HEK293 (cell line): ENCODE measurements around the gene WNT1.

Experiments used
- CTCF ChIA-PET: fragments of 350-600 bp; formaldehyde crosslinking; extraction: SDS; loops from one replicate; lab custom pipeline; 2021; ENCODE audit warnings: antibody characterized with exemption; lab: Yijun Ruan, JAX
- POLR2A ChIA-PET: fragments of 300-600 bp; formaldehyde crosslinking; extraction: SDS; loops from one replicate; lab custom pipeline; 2020; ENCODE audit warnings: antibody characterized with exemption, inconsistent platforms; lab: Yijun Ruan, JAX
- H3K27ac ChIP-seq: fragments of 200-500 bp; sonication (Bioruptor generic); 2 replicates; pipeline ENCODE4 v1.5.1; 2014; ENCODE audit warnings: low read depth, low read length, control low read depth, inconsistent platforms; ENCODE audit errors: extremely low read depth
- H3K36me3 ChIP-seq, 2 experiments: fragments of 200-500 bp in 1 of 2; sonication (Bioruptor generic) in 1 of 2; 1 replicate in 1 of 2; 2 replicates in 1 of 2; pipeline ENCODE4 v1.5.1; 2014 to 2017; ENCODE audit warnings: inconsistent platforms in 2 of 2, low read length in 2 of 2; ENCODE audit not compliant: control insufficient read depth in 2 of 2, insufficient read depth in 1 of 2
- H3K4me1 ChIP-seq: fragments of 200-500 bp; sonication (Bioruptor generic); 2 replicates; pipeline ENCODE4 v1.5.1; 2014; ENCODE audit warnings: mild to moderate bottlenecking, low read length, inconsistent platforms; ENCODE audit not compliant: control insufficient read depth, insufficient read depth
- H3K4me3 ChIP-seq: 2 replicates; pipeline ENCODE4 v1.5.1; 2011; ENCODE audit warnings: low read depth, mild to moderate bottlenecking, control low read depth, low read length, moderate library complexity
- H3K9me3 ChIP-seq: fragments of 200-500 bp; sonication (Bioruptor generic); 2 replicates; pipeline ENCODE4 v1.5.1; 2014; ENCODE audit warnings: low read depth, low read length, inconsistent platforms; ENCODE audit not compliant: control insufficient read depth, insufficient read depth
- OSR2 ChIP-seq: fragments of 450-650 bp; formaldehyde crosslinking; IDR thresholded peaks from 2 replicates; pipeline ENCODE4 v1.5.1; 2016; ENCODE audit warnings: missing biosample characterization, missing genetic modification characterization
- SCRT1 ChIP-seq: fragments of 450-650 bp; formaldehyde crosslinking; IDR thresholded peaks from 2 replicates; pipeline ENCODE4 v1.5.1; 2016; ENCODE audit warnings: missing biosample characterization, missing genetic modification characterization, borderline replicate concordance
- SCRT2 ChIP-seq: fragments of 450-650 bp; formaldehyde crosslinking; IDR thresholded peaks from 2 replicates; pipeline ENCODE4 v1.5.1; 2016; ENCODE audit warnings: missing biosample characterization, missing genetic modification characterization
- ZBTB20 ChIP-seq: fragments of 450-650 bp; formaldehyde crosslinking; IDR thresholded peaks from 2 replicates; pipeline ENCODE4 v1.5.1; 2016; ENCODE audit warnings: missing biosample characterization, missing genetic modification characterization
- ZNF175 ChIP-seq: fragments of 450-650 bp; formaldehyde crosslinking; IDR thresholded peaks from 2 replicates; pipeline ENCODE4 v1.5.1; 2016; ENCODE audit warnings: missing biosample characterization, missing genetic modification characterization
- ZNF211 ChIP-seq: fragments of 450-650 bp; formaldehyde crosslinking; IDR thresholded peaks from 2 replicates; pipeline ENCODE4 v1.5.1; 2016; ENCODE audit warnings: low read depth, missing biosample characterization, missing genetic modification characterization
- ZNF292 ChIP-seq: fragments of 450-650 bp; formaldehyde crosslinking; IDR thresholded peaks from 2 replicates; pipeline ENCODE4 v1.5.1; 2016; ENCODE audit warnings: low read depth, missing biosample characterization, missing genetic modification characterization, borderline replicate concordance
- ZNF416 ChIP-seq: fragments of 450-650 bp; formaldehyde crosslinking; IDR thresholded peaks from 2 replicates; pipeline ENCODE4 v1.5.1; 2016; ENCODE audit warnings: missing biosample characterization, missing genetic modification characterization
- ZNF626 ChIP-seq: fragments of 450-650 bp; sonication (Bioruptor Pico); formaldehyde crosslinking; IDR thresholded peaks from 2 replicates; pipeline ENCODE4 v1.5.1; 2018; ENCODE audit warnings: missing biosample characterization, missing genetic modification characterization, inconsistent platforms
- ZNF747 ChIP-seq: fragments of 450-650 bp; formaldehyde crosslinking; IDR thresholded peaks from 2 replicates; pipeline ENCODE4 v1.5.1; 2016; ENCODE audit warnings: missing biosample characterization, missing genetic modification characterization
- ZNF830 ChIP-seq: fragments of 450-650 bp; IDR thresholded peaks from 2 replicates; pipeline ENCODE4 v1.5.0; 2018; ENCODE audit warnings: missing biosample characterization, missing genetic modification characterization, low read depth, mild to moderate bottlenecking, moderate library complexity
- ZSCAN30 ChIP-seq: fragments of 450-650 bp; IDR thresholded peaks from 2 replicates; pipeline ENCODE4 v1.5.1; 2018; ENCODE audit warnings: missing biosample characterization, mild to moderate bottlenecking, missing genetic modification characterization, moderate library complexity
- TF ChIP-seq, protein P1 (sequence below): fragments of 450-650 bp; formaldehyde crosslinking; IDR thresholded peaks from 2 replicates; pipeline ENCODE4 v1.5.1; 2016; ENCODE audit warnings: missing biosample characterization, missing genetic modification characterization
- TF ChIP-seq, protein P2 (sequence below): fragments of 450-650 bp; formaldehyde crosslinking; IDR thresholded peaks from 2 replicates; pipeline ENCODE4 v1.5.1; 2016; ENCODE audit warnings: missing biosample characterization, missing genetic modification characterization
- TF ChIP-seq, protein P3 (sequence below): fragments of 450-650 bp; formaldehyde crosslinking; IDR thresholded peaks from 2 replicates; pipeline ENCODE4 v1.5.1; 2016; ENCODE audit warnings: missing biosample characterization, missing genetic modification characterization
- TF ChIP-seq, protein P4 (sequence below): fragments of 450-650 bp; formaldehyde crosslinking; IDR thresholded peaks from 2 replicates; pipeline ENCODE4 v1.5.1; 2017; ENCODE audit warnings: missing biosample characterization, missing genetic modification characterization
- TF ChIP-seq, protein P5 (sequence below): fragments of 450-650 bp; formaldehyde crosslinking; IDR thresholded peaks from 2 replicates; pipeline ENCODE4 v1.5.1; 2016; ENCODE audit warnings: missing biosample characterization, missing genetic modification characterization

Gene WNT1

DNA sequence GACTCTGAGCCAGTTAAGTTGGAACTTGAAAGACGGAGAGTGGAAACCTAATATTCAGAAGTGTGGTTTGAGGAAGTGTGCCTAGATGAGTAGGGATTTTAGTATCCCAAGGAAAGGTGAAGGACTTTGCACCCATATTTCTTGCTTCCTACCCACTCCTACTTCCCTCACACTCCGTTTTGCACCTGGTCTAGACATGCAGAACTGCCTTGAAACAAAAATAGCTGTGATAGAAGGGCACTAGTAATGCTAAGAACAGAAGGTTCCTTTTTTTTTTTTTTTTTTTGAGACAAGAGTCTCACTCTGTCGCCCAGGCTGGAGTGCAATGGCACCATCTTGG is 20.1 kb upstream of the WNT1 start:
- ChIA-PET CTCF (interaction anchor here (0.7 to 8.9 kb wide), 9 partner anchors 9 to 72 kb away, joined by 3 to 64 read pairs (median 5); partner anchors contain the start of gene WNT1), POLR2A (interaction anchor here (0.7 to 2.9 kb wide), 11 partner anchors 10 to 105 kb away, joined by 3 to 28 read pairs (median 5); partner anchors contain the start of genes DDX23 and WNT10B)
- H3K4me1 ChIP-seq = no peaks in the 10 kb centered on the region
- 0 out of 2 replicates have a peak overlapping the region, but pooled peaks have one; percentile 21 for H3K27ac ChIP-seq
- no peak for TF ChIP-seq ZNF175 (tag by site-specific recombination)
- TF ChIP-seq, protein P1, sequence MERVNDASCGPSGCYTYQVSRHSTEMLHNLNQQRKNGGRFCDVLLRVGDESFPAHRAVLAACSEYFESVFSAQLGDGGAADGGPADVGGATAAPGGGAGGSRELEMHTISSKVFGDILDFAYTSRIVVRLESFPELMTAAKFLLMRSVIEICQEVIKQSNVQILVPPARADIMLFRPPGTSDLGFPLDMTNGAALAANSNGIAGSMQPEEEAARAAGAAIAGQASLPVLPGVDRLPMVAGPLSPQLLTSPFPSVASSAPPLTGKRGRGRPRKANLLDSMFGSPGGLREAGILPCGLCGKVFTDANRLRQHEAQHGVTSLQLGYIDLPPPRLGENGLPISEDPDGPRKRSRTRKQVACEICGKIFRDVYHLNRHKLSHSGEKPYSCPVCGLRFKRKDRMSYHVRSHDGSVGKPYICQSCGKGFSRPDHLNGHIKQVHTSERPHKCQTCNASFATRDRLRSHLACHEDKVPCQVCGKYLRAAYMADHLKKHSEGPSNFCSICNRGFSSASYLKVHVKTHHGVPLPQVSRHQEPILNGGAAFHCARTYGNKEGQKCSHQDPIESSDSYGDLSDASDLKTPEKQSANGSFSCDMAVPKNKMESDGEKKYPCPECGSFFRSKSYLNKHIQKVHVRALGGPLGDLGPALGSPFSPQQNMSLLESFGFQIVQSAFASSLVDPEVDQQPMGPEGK (tag by site-specific recombination) = no peak
- TF ChIP-seq, protein P2, sequence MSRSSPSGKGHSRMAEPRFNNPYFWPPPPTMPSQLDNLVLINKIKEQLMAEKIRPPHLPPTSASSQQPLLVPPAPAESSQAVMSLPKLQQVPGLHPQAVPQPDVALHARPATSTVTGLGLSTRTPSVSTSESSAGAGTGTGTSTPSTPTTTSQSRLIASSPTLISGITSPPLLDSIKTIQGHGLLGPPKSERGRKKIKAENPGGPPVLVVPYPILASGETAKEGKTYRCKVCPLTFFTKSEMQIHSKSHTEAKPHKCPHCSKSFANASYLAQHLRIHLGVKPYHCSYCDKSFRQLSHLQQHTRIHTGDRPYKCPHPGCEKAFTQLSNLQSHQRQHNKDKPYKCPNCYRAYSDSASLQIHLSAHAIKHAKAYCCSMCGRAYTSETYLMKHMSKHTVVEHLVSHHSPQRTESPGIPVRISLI = 0 out of 2 replicates have a peak, but pooled peaks have one; percentile 25
- no peak for TF ChIP-seq ZBTB20 (tag by site-specific recombination)
- TF ChIP-seq, protein P3, sequence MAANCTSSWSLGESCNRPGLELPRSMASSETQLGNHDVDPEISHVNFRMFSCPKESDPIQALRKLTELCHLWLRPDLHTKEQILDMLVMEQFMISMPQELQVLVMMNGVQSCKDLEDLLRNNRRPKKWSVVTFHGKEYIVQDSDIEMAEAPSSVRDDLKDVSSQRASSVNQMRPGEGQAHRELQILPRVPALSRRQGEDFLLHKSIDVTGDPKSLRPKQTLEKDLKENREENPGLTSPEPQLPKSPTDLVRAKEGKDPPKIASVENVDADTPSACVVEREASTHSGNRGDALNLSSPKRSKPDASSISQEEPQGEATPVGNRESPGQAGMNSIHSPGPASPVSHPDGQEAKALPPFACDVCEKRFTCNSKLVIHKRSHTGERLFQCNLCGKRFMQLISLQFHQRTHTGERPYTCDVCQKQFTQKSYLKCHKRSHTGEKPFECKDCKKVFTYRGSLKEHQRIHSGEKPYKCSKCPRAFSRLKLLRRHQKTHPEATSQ (tag by site-specific recombination) = no peak
- H3K4me3 ChIP-seq = peak overlapping the region; percentile 81; the same call in 1 of the 2 replicates
- H3K36me3 ChIP-seq = peaks cover 8 to 24% of the 10 kb centered on the region in 2 experiments; a peak in 2 of 3 replicates
- no peaks in the 10 kb centered on the region for H3K9me3 ChIP-seq

DNA sequence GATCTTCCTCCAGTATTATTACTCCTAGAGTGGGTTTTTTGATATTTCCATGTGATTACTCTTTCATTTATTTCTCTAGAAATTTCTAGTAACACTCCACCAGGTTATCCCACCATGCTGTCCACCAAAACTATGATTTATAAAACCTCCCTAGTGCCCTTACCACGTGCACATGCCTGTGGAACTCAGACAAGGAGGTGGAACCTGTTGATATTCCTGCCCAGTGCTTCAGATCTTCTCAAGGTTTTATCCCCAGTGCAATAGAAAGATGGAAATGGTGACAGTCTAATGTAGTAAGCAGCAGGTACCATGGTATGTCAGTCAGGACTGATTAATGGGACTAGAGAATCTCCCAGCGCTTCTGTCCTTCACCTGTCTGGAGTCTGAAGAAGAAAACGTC is 17.3 kb upstream of the WNT1 start:
- Histone ChIP-seq H3K9me3 (no peaks in the 10 kb centered on the region), H3K4me3 (no peak overlapping the region), H3K36me3 (peaks cover 0 to 1% of the 10 kb centered on the region in 2 experiments; a peak in 1 of 3 replicates), H3K27ac (no peak overlapping the region), H3K4me1 (no peaks in the 10 kb centered on the region)
- TF ChIP-seq SCRT2 (tag by site-specific recombination) (peak; percentile 89), ZNF626 (tag by site-specific recombination) (no peak), ZNF830 (tag by site-specific recombination) (no peak), ZNF747 (tag by site-specific recombination) (no peak), SCRT1 (tag by site-specific recombination) (peak; percentile 90), ZNF211 (tag by site-specific recombination) (no peak), ZNF292 (tag by site-specific recombination) (no peak)
- TF ChIP-seq, protein P4, sequence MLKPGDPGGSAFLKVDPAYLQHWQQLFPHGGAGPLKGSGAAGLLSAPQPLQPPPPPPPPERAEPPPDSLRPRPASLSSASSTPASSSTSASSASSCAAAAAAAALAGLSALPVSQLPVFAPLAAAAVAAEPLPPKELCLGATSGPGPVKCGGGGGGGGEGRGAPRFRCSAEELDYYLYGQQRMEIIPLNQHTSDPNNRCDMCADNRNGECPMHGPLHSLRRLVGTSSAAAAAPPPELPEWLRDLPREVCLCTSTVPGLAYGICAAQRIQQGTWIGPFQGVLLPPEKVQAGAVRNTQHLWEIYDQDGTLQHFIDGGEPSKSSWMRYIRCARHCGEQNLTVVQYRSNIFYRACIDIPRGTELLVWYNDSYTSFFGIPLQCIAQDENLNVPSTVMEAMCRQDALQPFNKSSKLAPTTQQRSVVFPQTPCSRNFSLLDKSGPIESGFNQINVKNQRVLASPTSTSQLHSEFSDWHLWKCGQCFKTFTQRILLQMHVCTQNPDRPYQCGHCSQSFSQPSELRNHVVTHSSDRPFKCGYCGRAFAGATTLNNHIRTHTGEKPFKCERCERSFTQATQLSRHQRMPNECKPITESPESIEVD (tag by site-specific recombination) = no peak
- ChIA-PET CTCF (interaction anchor here (1.2 to 10.8 kb wide), 3 partner anchors 10 to 28 kb away, joined by 4 to 79 read pairs (median 62); partner anchors contain the start of genes WNT1 and WNT10B), POLR2A (interaction anchor here (1.5 kb wide), 1 partner anchor 11 kb away, joined by 3 read pairs; the partner anchor contains the start of gene WNT10B)

DNA sequence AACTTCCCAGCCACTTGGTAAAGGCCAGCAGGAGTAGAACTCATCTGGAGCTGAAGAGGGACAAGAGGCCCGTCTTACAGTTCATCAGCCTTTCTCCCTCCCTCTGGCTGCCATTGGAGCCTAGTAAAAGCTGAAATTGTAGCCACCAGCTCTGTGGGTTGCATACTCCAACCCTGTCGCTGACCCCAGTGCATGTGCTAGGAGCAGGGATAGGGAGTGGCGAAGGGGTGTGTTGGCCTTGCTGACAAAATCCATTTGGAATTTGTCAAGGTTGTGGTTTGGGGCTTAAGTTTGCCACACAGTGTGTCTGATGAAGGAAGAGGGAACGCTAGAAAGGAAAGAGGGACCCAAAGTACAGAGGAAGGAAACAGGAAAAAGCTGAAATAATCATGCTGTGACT is 16.8 kb upstream of the WNT1 start:
- ChIA-PET POLR2A (interaction anchor here (1.5 kb wide), 1 partner anchor 10 kb away, joined by 3 read pairs; the partner anchor contains the start of gene WNT10B), CTCF (interaction anchor here (0.9 to 10.8 kb wide), 4 partner anchors 10 to 36 kb away, joined by 3 to 79 read pairs (median 33); partner anchors contain the start of genes WNT1 and WNT10B)
- TF ChIP-seq, protein P5, sequence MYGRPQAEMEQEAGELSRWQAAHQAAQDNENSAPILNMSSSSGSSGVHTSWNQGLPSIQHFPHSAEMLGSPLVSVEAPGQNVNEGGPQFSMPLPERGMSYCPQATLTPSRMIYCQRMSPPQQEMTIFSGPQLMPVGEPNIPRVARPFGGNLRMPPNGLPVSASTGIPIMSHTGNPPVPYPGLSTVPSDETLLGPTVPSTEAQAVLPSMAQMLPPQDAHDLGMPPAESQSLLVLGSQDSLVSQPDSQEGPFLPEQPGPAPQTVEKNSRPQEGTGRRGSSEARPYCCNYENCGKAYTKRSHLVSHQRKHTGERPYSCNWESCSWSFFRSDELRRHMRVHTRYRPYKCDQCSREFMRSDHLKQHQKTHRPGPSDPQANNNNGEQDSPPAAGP (tag by site-specific recombination) = 0 out of 2 replicates have a peak, but pooled peaks have one; percentile 23
- no peak for TF ChIP-seq OSR2 (tag by site-specific recombination)
- no peak for TF ChIP-seq ZNF416
- TF ChIP-seq ZSCAN30 (tag by site-specific recombination) = no peak
- no peaks in the 10 kb centered on the region for H3K4me1 ChIP-seq
- H3K9me3 ChIP-seq = no peaks in the 10 kb centered on the region
- no peak overlapping the region for H3K4me3 ChIP-seq
- H3K36me3 ChIP-seq = no peaks in the 10 kb centered on the region
- H3K27ac ChIP-seq = no peak overlapping the region
